GM21717 (cell line): ENCODE results near the gene PLCG1.

Source experiments
- ATAC-seq: cut with Tn5 transposase; IDR thresholded peaks from one replicate; pipeline ENCODE4 v1.9.1; 2021; ENCODE audit warnings: mild to moderate bottlenecking, moderate library complexity; ENCODE audit not compliant: unreplicated experiment

Gene PLCG1

DNA sequence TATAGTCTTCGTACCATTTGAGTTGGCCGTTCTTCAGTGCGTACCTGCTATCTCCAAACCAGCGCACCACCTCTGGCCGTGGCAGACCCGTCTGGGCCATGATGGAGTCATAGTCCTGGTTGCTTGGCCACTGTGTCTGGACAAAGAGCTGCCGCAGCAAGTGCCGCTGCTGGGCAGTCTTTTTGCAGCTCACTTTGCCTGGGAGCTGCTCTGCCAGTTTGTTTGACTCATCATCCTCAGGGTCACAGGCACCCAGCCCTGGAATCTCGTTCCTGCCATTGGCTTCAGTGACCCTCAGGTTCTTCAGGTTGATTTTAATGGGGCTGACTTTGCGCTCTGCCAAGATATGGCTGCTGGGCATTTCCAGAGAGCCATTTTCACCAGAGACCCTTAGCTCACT, 65.1 kb downstream of the PLCG1 start:
- no peak for ATAC-seq

DNA sequence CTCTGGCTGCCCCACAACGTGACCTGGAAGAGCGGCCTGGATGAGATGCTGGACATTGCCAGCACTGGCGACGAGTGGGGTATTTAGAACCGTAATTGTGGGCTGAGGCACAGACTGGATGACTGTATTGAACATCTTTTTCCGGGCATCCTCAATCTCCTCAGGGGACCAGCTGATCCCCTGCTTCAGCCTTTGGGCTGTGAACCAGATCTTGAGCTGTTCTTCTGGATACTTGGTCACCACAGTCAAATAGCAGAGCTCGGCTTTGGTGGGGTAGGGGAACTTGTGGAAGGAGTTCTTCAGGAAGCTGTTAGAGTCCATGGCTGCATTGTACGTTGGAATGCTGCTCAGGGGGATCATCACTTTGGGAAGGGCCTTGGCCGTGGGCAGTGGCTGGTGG, 66.3 kb downstream of the PLCG1 start:
- no peak for ATAC-seq

DNA sequence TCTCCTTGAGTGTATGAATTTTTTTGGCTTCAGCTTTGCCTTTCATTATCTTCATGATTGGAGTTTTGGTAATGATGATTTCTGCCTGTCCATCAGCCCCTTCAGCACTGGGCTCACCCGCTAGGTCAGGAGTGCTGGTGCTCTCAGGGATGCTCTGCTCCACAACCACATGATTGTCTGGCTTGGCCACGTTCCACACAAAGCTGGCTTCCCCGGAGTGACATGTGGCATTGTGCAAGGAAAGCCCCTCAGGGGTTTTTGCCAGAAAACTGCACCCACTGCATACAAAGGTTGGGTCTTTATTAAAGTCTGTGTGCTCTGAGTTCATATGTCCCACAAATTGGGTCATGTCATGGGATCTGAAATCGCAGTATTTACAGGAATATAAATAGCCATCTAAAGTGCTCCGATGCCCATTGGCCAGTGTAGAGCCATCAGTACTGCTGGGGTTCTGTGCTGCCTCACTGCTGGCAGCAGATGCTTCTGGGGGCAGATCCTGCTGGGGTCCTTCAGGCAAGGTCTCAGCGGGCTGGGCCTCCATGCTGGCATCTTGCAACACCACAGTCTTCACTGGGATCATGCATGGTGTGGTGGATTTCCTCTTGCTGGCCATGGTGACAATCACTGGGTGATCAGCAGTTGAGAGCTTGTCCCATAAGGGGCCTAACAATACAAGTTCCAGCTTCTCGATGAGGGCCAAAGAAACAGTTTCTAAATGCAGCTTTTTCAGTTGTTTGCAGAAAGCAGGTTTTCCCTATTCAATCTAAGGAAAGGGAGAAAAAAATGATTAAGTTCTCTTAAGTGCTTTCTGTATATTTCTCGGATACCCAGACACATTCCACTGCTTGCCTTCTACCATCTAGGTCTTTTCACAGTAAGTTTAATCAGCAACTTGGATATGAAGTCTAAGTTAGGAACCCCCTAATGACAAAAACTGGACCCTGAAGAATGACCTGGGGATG, 67.2 kb downstream of the PLCG1 start:
- ATAC-seq = no peak

GRCh38 chr20:41205313-41205712, 68.0 kb downstream of the PLCG1 start:
- ATAC-seq = no peak

GRCh38 chr20:41213150-41213820, 75.9 kb downstream of the PLCG1 start:
- ATAC-seq = no peak

DNA sequence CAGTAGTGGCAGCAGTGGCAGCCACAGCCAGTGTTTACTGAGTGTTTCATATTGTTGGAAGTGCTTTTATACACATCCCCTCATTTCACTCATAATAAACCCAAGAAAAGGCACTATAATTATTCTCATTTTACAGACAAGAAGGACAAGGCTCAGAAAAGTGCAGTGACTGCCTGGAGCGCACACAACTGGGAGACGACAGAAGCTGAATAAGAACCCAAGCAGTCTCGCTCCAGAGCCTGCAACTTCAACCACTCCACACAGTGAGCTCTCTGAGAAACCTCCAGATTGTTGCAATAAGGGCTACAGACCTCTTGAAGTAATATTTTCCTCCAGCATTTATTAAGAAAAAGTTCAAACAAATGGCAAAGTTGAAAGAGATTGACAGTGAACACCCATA, 76.9 kb downstream of the PLCG1 start:
- ATAC-seq = no peak

DNA sequence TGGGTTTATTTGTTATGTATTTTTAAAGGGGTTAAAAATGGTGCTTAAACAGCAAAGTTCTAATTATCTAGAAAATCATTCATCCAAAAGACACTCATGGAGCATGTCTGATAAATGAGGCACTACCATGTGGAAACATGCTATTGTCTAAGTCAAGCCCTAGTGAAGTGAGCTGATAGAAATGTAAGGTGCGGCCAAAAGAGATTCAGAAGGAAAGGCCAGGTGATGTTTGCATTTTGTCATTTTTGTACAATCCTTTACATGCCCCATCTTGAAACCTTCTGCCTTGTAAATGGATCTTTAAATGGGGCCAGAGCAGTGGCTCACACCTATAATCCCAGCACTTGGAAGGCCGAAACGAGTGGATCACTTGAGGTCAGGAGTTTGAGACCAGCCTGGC, 77.3 kb downstream of the PLCG1 start:
- ATAC-seq = no peak

DNA sequence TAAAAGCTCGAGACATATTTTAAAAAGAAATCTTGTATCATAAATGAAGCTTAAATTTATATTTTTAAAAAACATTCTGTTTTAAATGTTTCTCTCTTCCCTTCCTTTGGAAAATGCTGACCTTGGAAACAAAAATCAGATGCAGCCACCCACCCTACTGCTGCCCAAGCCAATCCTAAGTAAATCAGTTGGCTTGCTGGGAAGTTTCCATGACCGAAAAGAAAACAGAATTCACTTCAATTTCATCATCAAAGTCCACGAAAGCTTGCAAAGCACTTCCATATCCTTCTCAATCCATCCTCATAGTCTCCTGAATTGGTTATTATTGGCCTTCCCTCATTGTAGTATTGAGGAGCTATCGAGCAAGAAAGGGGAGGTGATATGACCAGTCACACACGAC, 80.1 kb downstream of the PLCG1 start:
- ATAC-seq = no peak

DNA sequence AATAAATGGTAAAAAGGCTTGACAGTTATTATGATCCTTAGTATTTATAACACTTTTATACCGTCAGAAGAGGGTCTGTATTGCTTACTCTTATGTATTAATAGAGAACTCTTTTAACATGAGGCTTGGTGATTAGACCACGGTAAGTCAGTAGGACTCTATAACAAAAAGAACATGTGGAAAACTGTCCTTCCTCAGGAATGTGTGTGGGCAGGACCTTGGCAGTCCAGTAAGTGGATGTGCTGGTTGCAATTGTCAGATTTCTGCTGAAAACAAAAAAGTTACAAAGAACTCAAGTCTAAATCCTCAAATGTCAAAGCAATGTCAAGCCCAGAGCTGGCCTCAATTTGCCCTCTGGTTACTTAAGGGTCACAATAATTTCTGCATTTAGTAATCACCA, 81.1 kb downstream of the PLCG1 start:
- ATAC-seq = no peak

DNA sequence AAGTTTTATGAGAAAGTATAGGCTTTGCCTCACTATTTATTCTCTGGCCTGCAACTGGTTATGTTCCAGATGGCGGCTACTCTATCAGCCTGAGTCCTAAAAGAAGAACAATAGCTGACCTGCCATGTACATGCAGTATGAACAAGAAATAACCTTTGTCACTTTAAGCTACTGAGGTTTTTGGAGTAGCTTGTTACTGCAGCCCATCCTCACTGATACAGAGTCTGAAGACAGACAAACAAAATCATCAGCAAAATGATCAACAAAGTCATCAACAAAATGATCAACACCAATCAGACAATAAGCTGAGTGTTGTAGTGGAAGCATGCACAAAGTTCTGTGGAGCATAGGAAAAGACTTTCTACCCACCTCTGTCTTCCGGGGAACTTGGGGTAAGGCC, 82.5 kb downstream of the PLCG1 start:
- ATAC-seq = no peak

GRCh38 chr20:41221614-41222218, 84.4 kb downstream of the PLCG1 start:
- ATAC-seq = no peak

DNA sequence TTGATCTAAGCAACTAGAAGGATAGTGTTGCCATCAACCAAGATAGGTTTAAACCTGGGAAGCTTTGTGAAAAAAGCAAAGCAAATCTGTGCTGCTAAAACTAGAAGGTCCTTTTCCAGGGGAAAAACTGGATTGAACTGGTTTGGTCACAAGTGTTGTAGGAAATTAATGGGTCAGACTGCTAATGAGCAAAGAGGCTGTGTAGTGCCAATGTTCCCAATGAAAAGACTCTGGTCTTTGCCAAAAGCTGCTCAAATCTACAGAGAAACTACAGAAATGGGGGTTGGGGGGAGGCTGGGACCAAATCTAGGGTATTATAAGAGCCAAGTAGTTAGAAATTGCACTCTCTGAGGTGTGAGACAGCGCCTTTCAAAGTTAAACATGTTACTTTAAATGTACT, 85.0 kb downstream of the PLCG1 start:
- ATAC-seq = no peak

GRCh38 chr20:41222703-41223102, 85.4 kb downstream of the PLCG1 start:
- ATAC-seq = no peak

- no peak for ATAC-seq
Observed at GRCh38 chr20:41223112-41223511, 85.8 kb downstream of the PLCG1 start.

GRCh38 chr20:41224281-41224680, 86.9 kb downstream of the PLCG1 start:
- ATAC-seq = no peak

DNA sequence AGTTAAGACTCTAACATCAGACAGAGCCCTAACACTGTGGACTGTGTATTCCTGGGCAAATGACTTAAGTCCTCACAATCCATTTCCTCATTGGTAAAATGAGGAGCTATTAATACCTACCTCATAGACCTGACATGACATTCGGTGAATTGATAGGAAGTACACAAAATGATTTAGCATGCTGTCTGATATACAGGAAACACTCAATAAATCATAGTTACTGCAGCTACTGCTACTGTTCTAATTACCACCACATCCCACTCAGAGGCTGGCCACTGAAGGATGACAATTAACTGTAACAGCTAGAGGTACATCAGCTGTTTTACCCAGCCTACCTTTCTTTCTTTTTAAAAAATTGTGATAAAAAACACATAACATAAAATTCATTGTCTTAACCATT, 87.7 kb downstream of the PLCG1 start:
- ATAC-seq = no peak

GRCh38 chr20:41226426-41226825, 89.1 kb downstream of the PLCG1 start:
- ATAC-seq = no peak
